ENCODE data around the gene KIF18B.
A peak's percentile ranks its signal among the peaks of the same experiment; 100 is the strongest.

The KIF18B gene

GRCh38 chr17:44935116-44935515, 12.5 kb downstream of the KIF18B start:
- DNase-seq: no peak

GRCh38 chr17:44934745-44935105, 12.8 kb downstream of the KIF18B start:
- no peak for DNase-seq

DNA sequence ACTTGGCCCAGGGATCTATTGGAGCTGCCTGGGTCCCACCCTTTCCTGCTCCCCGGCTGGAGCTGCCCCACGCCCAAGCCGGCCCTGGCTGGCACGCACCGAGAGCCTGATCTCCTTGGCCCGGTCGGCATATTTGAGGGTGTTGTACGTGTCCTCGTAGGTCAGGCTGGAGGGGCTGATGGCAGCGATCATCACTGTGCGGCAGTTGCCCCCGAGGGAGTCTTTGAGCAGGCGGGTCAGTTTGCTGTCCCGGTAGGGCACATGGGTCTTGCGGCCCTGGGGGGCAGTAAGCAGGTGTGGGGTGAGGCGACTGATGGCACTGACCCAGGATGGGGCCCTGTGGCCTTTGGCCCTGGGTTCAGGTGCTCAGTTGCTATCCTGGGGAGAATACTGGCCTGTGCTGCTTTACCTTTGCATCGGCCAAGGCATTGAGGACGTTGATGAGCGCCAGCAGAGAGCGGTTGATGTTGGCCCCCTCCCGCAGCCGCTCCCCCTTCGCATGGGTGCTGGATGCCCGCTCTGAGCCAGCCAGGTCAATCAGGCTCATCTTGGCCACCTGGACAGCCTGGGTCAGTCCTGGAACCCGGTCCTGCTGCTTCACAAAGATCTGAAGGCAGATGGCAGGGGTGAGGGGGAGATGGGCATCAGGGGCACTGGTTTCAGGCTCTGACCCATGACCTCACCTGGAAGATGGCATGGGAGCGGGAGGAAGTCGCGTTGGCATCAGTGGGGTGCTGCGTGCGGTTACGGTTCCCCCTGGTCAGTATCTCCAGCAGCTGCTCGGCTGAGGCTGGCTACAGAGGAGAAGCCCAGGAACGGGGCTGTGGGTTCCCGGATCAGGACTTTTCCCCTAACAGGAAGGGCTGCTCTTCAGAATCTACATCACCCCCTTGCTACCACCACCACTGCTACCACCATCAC, 13.5 kb downstream of the KIF18B start:
- DNase-seq: no peak

GRCh38 chr17:44932787-44933097, 14.8 kb downstream of the KIF18B start:
- DNase-seq: no peak

DNA sequence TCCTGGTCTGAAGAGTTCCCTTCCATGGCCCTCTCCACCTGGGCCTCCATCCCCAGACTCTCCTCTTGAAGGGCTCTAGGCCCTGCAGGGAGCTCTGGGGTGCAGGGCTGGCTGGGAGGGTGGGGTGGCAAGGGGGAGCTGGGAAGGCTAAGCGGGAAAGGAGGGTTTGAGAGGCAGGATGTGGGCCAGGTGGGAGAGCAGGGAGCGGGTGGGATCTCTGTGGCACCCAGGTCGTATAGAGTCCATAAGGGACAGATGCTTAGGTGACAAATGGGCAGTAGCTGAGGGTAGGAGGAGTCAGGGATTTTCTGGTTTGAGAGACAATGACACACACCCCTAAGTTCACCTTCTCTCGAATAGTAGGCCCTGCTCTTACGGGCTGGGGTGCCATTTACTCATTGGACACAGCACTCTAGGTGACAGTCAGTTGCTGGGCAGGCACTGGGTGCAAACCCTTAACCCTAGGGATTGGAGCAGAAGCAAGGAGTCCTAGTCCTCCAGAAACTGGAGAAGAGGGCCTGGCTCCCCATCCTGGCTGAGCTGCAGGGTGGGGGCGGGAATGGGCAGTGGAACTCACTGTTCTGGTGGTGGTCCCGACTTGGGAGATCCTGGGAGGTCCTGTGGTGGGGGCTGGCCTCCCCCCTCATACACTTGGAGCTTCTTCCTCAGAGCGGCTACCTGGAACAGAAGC, 15.3 kb downstream of the KIF18B start:
- DNase-seq: no peak

- DNase-seq: no peak
Measured at GRCh38 chr17:44931376-44931775, 16.2 kb downstream of the KIF18B start.

GRCh38 chr17:44930667-44931066, 16.9 kb downstream of the KIF18B start:
- DNase-seq: no peak

DNA sequence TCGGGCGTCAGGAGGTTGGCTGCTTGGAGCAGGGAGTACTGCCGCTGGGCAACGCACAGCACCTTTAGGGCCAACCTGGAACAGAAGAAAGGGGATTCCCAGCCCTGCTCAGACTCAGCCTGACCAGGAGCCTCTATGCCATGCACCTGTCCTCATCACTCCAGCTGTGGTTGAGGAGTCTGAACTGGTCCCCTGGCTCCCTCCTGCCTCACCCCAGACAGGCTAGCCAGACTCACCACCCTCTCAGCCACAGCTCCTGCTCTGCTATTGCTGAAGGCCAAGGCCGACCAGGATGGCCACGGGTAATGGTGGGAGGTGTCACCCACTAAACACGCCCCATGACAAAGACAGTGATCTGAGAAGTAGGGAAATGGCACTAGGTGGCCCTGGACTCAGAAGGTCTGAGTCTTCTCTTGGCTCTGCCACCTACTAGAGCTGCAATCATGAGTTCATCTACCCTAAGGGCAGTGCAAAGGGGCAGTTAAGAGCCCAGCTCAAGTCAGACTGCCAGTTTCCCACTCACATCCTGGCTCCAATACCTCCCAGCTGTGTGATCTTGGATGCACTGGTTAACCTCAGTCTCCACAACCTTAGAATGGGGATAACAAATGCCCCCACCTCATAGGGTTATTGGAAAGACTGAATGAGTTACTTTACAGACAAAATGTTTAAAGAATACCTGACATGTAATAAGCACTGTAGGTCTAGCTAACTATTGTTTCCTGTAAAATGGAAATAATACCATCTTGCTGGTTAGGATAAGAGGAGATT, 18.4 kb downstream of the KIF18B start:
- DNase-seq: no peak

DNA sequence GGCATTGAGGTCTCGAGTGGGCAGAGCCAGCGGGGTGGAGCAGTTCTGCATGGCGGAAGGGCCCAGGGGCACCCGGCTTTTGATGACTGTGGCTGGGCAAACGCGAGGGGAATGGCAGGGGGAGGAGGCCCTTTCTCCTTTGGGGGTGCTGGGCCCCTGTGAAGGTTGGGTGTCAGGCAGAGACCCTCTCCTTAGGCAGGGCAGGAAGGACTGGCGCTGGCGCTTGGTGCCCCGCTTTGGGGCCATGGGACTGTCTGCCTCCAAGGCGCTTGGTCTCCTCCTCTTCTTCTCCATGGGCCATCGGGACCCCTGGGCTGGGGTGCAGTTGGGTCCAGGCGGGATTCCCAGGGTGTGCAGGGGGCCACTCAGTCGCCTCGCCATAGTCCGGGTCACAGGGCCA, 19.4 kb downstream of the KIF18B start:
- no peak for DNase-seq

DNA sequence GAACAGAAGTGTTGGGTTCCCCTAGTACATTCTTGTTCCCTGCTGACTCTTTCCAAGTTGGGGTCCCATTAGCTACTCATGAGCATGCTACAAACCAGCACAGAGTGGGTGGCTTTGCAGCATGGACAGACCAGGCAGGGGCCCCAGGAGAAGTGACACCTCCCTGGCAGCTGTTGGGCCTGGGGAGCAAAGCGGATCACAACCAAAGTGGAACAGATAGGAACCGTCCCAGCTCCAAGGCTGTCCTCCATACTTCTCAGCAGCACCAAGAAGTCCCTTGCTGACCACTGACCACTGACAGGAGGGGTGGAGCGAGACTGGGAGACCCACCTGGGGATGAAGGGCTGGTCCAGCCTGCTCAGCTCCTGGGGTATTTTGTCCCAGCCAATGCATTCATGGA, 19.9 kb downstream of the KIF18B start:
- DNase-seq: no peak

GRCh38 chr17:44926821-44927525, 20.6 kb downstream of the KIF18B start:
- no peak for DNase-seq

DNA sequence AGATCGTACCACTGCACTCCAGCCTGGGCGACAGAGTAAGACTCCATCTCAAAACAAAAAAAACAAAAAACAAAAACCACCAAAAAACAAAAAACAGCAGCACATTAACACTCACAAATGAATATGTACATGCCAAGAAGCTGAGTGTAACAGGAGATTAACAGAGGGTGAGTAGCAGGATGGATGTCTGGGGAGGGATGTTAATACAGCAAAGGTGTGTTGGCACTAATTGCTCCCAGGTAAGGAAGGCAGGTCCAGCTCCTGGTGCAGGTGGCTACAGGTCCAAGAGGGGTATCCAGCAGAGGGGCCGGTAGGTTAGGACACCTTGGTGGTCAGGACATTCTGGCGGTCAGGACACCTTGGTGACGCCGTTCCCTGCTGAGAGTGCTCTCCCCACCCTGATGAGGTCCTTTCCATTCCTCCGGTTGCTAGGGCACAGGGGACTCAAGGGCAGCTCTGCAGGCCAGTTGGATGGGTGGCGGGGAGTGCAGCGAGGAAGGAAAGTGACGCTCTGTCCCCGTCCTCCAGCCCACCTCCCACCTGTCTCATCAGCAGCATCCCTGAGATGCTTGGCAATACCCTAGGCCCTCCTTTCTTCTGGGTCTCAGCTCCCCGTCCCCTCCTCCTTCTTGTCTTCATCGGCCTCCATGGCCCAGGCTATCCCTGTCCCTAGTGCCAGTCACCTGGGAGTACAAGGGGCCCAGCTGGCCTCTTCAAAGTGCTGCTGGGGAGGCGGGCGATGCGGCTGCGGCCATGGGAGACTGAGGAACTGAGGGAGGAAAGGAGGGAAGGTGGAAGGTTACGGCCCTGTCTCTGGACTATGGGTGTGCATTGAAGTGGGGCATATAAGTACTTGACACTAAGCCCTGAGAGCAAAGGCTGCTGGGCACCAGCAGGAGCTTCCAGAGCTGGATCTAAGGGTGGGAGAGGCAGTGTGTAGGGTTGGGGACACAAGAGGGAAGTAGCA, 21.6 kb downstream of the KIF18B start:
- no peak for DNase-seq

GRCh38 chr17:44924107-44924544, 23.4 kb downstream of the KIF18B start:
- DNase-seq: no peak

- no peak for DNase-seq
Measured at GRCh38 chr17:44922746-44923470, 24.7 kb downstream of the KIF18B start.

- DNase-seq: no peak
Measured at GRCh38 chr17:44922136-44922535, 25.4 kb downstream of the KIF18B start.

DNA sequence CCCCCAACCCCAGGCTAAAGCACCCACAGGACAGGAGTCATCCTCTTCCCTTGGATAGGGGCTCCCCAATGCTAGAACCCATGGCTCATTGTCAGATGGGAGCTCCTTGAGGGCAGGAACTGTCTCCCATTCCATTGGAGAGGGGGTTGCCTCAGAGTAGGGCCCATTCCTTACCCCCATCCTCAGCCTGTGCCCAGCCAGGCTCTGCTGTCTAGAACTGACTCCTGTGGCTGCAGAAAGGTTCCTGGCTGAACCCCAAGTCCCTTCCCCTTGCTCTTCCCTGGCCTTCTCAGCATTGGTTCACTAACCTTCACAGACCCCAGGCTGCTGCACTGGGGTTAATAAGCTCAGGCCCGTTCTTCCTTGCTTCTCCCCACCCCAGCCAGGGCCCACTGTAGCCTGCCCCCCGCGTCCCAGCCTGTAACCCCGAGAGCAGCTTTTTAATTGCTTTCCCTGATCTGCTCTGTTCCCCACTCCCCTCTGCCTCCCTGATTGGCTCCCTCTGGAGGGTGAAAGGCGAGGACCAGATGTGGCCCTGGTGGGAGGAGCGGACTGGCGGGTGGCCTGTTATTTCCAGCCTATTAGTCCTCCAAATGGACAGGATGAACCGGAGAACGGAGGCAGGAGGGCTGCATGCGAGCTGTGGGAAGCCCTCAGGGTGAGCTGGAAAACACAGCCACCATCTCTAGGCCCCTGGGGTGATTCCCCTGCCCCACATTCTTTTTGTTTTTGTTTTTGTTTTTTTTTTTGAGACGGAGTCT, 26.3 kb downstream of the KIF18B start:
- DNase-seq: no peak

GRCh38 chr17:44920565-44920940, 27.0 kb downstream of the KIF18B start:
- DNase-seq: no peak

DNA sequence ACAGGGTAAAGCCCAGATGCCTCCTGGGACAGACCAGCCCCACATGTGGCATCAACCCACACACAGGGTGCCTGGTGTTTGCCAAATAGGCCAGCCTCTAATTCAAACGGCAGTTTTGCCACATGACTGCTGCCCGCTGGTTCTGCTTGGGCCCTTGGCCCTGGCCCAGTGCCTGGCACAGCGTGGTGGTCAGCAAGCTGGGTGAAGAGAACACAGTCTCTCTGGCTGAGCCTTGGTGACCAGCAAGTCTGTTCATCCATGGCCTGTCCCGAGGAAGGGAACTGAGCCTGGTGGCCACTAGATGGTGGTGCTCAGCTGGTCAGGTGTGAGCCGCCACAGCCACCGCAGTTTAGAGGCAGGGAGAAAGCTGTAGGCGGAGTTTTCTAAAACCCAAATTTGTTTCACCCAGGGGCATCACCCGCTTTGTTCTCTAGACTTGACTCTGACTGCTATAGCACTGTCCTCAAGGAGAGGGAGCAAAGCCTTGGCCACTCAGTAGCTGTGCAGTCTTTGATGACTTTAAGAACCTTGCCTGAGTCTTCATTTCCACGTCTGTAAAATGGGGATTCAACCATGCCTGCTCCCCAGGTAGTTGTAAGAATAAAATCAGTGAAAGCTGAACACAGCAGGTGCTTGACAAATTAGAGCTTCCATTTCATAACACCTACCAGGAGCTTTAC, 27.5 kb downstream of the KIF18B start:
- DNase-seq: peak; percentile 47

DNA sequence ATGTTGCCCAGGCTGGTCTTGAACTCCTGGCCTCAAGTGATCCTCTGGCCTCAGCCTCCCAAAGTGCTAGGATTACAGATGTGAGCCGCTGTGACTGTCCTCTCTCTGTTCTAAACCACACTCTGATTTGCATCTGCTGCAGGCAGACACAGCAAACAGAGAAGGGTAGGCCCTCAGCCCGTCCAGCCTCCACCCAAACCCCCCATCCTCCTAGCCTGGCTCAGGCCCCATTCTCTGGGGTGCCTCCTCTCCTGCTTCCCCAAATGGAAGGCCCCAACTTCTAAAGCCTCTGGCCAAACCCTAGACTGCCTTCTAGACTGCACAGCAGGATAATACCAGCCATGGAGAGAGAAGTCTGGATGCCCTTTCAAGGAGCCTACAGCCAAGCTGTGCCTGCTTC, 28.2 kb downstream of the KIF18B start:
- no peak for DNase-seq

DNA sequence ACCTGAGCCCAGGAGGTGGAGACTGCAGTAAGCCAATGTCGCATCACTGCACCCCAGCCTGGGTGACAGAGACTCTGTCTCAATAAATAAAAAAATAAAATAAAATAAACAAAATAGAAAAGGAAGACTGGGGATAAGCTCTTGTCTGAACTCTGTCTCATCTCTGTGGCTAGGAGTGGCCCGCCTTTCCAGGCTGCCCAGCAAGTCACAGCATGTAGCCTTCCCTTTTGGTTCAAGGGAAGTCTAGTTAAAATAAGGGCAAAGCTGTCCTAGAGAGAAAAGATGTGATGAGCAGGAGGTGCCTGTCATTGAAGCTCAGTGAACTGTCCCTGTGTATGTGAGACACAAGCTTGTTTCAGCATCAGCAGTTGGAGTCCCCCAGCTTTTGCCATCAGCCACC, 29.6 kb downstream of the KIF18B start:
- DNase-seq: no peak

Measured in activated CD4-positive, alpha-beta T cell treated with anti-CD3 and anti-CD28 coated beads, Interleukin-2, amount 50 U/mL, for 1 hour (primary cell).